K562 (cell line): ENCODE data around the gene BPTF. TPM values are rescaled to one million over a fixed set of nuclear protein-coding genes. Genes with fewer than 3 reads are reported as not detected.

ENCODE experiments used
- BACH1 ChIP-seq: fragments of 200-800 bp; sonication (Bioruptor generic); IDR thresholded peaks from 2 replicates; pipeline ENCODE4 v1.6.1; 2016; ENCODE audit warnings: missing genetic modification characterization, missing compliant biosample characterization
- CBFA2T3 ChIP-seq: fragments of 450-650 bp; IDR thresholded peaks from 2 replicates; pipeline ENCODE4 v1.6.1; 2017
- CBFB ChIP-seq: sonication (generic); formaldehyde crosslinking; IDR thresholded peaks from 2 replicates; pipeline ENCODE4 v1.4.0; 2020; ENCODE audit warnings: mild to moderate bottlenecking, missing genetic modification reagents
- CHAMP1 ChIP-seq: fragments of 450-650 bp; IDR thresholded peaks from 2 replicates; pipeline ENCODE4 v1.6.1; 2016; ENCODE audit warnings: mild to moderate bottlenecking
- CUX1 ChIP-seq: fragments of 200-800 bp; sonication (Bioruptor generic); IDR thresholded peaks from 2 replicates; pipeline ENCODE4 v1.6.1; 2016; ENCODE audit warnings: missing genetic modification characterization, missing compliant biosample characterization
- DEAF1 ChIP-seq: fragments of 450-650 bp; formaldehyde crosslinking; IDR thresholded peaks from 2 replicates; pipeline ENCODE4 v1.4.0; 2020; ENCODE audit warnings: mild to moderate bottlenecking, moderate library complexity
- DNMT1 ChIP-seq: fragments of 450-650 bp; IDR thresholded peaks from 2 replicates; pipeline ENCODE4 v1.6.1; 2016; ENCODE audit warnings: antibody characterized with exemption, mild to moderate bottlenecking
- GABPA ChIP-seq: fragments of 200-800 bp; sonication (Bioruptor generic); conservative IDR thresholded peaks from 2 replicates; pipeline ENCODE4 v1.6.1; 2016; ENCODE audit warnings: low read depth, missing genetic modification characterization, missing compliant biosample characterization
- GTF2F1 ChIP-seq: IDR thresholded peaks from 2 replicates; pipeline ENCODE4 v1.6.1; 2011; ENCODE audit warnings: low read depth, low read length, improper control_type of control experiment
- MAFK ChIP-seq: IDR thresholded peaks from 2 replicates; pipeline ENCODE4 v1.6.1; 2011; ENCODE audit warnings: low read length, improper control_type of control experiment
- NELFE ChIP-seq: IDR thresholded peaks from 2 replicates; pipeline ENCODE4 v1.6.1; 2011; ENCODE audit warnings: mild to moderate bottlenecking; ENCODE audit not compliant: insufficient read depth, insufficient read length
- SMAD2 ChIP-seq: fragments of 150-350 bp; IDR thresholded peaks from 2 replicates; pipeline ENCODE4 v1.6.1; 2014; ENCODE audit warnings: low read depth, mild to moderate bottlenecking, low read length
- SRSF7 ChIP-seq: fragments of 200-400 bp; formaldehyde crosslinking; optimal IDR thresholded peaks from 2 replicates; pipeline ENCODE3; 2017; ENCODE audit warnings: mild to moderate bottlenecking, low read depth, low read length
- ZNF124 ChIP-seq: sonication (generic); formaldehyde crosslinking; IDR thresholded peaks from 2 replicates; pipeline ENCODE4 v1.8.1; 2022; ENCODE audit warnings: missing genetic modification reagents
- ZNF561 ChIP-seq: fragments of 450-650 bp; formaldehyde crosslinking; conservative IDR thresholded peaks from 2 replicates; pipeline ENCODE4 v1.4.0; 2020; ENCODE audit warnings: mild to moderate bottlenecking, moderate library complexity
- ZNF57 ChIP-seq: fragments of 450-650 bp; formaldehyde crosslinking; IDR thresholded peaks from 2 replicates; pipeline ENCODE4 v1.4.0; 2020; ENCODE audit warnings: mild to moderate bottlenecking, moderate library complexity
- polyA plus RNA-seq, 8 experiments: library from polyadenylated mRNA; depleted of rRNA in 4 of 8; stranded (reverse) in 5 of 8; unstranded in 3 of 8; fragments of >200 nt; fragmentation: Nextera tagmentation in 2 of 8; fragmentation: Illumina TruSeq in 1 of 8; extraction: Ambion mirVana in 2 of 8; extraction: Trizol in 1 of 8; gene quantifications; 2 replicates each; pipeline versions ENCODE4 v1.2.1 to v1.2.3, GENCODE V29; 2011 to 2014; ENCODE audit warnings: inconsistent platforms in 1 of 8, missing spikeins in 1 of 8
- total RNA-seq, 7 experiments: library from RNA; depleted of rRNA in 6 of 7; stranded (reverse); fragments of >200 nt in 6 of 7; fragmentation: Illumina TruSeq in 2 of 7; extraction: Trizol in 2 of 7; gene quantifications; 2 replicates each; pipeline versions ENCODE4 v1.2.1 to v1.2.3, GENCODE V29; 2011 to 2021; ENCODE audit warnings: low replicate concordance in 1 of 7
- TF ChIP-seq, protein P1 (sequence below), 2 experiments: fragments of 250-450 bp in 1 of 2; fragments of 450-650 bp in 1 of 2; sonication (Bioruptor Pico) in 1 of 2; IDR thresholded peaks; 2 replicates each; pipeline versions ENCODE4 v1.6.1 to v1.8.0; 2016 to 2021; ENCODE audit warnings: mild to moderate bottlenecking in 2 of 2, moderate library complexity in 2 of 2, missing compliant biosample characterization in 1 of 2, missing genetic modification characterization in 1 of 2

The BPTF gene
- total and polyA plus RNA-seq, 9 of the 15 experiments (the other 6 are each of a cell fraction or from before 2014, with no cell fraction given), result 12.5 to 52.1 (median 26.9) TPM

DNA sequence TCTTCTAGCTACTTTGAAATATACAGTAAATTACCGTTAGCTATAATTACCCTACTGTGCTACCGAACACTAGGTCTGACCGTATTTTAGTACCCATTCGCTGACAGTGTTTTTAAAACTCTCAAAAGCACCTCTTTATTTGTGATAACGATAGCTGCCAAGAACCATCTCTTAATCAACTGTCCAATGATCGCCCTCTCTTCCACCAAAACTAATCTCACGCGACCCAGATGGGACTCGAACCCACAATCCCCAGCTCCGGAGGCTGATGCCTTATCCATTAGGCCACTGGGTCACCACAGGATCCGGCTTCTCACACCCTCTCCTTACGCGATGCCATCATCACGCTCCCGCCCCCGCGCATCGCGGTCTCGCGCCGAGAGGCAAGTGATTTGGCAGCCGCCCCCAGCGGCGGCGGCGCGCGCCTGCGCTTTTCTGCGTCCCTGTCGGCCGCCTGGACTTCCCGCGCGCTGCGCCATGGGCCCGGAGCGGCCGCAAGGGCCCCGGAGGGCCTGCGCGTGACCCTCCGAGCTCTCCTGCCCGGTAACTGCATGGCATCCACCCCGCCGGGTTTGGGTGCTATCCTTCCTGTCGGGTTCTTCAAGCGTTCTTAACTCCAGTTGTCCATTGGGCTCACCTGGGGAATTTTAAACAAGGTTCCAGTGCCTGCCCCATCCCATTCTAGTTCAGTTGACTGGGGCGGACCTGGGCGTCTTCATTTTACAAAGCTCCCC, 194.5 kb downstream of the BPTF start (continued):
- TF ChIP-seq, protein P1, sequence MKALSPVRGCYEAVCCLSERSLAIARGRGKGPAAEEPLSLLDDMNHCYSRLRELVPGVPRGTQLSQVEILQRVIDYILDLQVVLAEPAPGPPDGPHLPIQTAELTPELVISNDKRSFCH (CRISPR knock-in tag; IDR thresholded peaks at IDR 0.05), result no peak
- TF ChIP-seq, protein P1 (tag; IDR thresholded peaks at IDR 0.05), result peak; percentile 79
- TF ChIP-seq GABPA (tag), result peak; percentile 34; the same call in 1 of the 2 replicates
- no peak for TF ChIP-seq SRSF7
- TF ChIP-seq DNMT1, result no peak
- TF ChIP-seq CUX1 (CRISPR knock-in tag), result peak; percentile 54; the same call in 1 of the 2 replicates
- no peak for TF ChIP-seq ZNF57 (CRISPR knock-in tag)
- TF ChIP-seq ZNF561 (CRISPR knock-in tag), result no peak
- TF ChIP-seq CHAMP1, result peak; percentile 93
- 0 out of 2 replicates have a peak, but pooled peaks have one; percentile 19 for TF ChIP-seq DEAF1 (CRISPR knock-in tag)
- TF ChIP-seq CBFA2T3, result peak; percentile 50
- TF ChIP-seq GTF2F1, result peak; percentile 76
- TF ChIP-seq BACH1 (tag), result peak; percentile 40; the same call in 1 of the 2 replicates
- no peak for TF ChIP-seq SMAD2
- TF ChIP-seq CBFB (CRISPR knock-in tag), result peak; percentile 84; the same call in 1 of the 2 replicates
- TF ChIP-seq NELFE, result no peak
- TF ChIP-seq MAFK, result peak; percentile 45
- TF ChIP-seq ZNF124 (CRISPR knock-in tag), result no peak
